HG03439 (cell line): Measurements from ENCODE around the gene TXNDC9.
"Not testable (repeated sequence)": the region's sequence is repeated elsewhere in the genome, so short reads cannot be mapped to it uniquely, and the experiment has no call there.

Source experiments
- ATAC-seq: cut with Tn5 transposase; IDR thresholded peaks from one replicate; pipeline ENCODE4 v1.9.1; 2021; ENCODE audit warnings: mild to moderate bottlenecking, moderate library complexity; ENCODE audit not compliant: unreplicated experiment

Gene TXNDC9

DNA sequence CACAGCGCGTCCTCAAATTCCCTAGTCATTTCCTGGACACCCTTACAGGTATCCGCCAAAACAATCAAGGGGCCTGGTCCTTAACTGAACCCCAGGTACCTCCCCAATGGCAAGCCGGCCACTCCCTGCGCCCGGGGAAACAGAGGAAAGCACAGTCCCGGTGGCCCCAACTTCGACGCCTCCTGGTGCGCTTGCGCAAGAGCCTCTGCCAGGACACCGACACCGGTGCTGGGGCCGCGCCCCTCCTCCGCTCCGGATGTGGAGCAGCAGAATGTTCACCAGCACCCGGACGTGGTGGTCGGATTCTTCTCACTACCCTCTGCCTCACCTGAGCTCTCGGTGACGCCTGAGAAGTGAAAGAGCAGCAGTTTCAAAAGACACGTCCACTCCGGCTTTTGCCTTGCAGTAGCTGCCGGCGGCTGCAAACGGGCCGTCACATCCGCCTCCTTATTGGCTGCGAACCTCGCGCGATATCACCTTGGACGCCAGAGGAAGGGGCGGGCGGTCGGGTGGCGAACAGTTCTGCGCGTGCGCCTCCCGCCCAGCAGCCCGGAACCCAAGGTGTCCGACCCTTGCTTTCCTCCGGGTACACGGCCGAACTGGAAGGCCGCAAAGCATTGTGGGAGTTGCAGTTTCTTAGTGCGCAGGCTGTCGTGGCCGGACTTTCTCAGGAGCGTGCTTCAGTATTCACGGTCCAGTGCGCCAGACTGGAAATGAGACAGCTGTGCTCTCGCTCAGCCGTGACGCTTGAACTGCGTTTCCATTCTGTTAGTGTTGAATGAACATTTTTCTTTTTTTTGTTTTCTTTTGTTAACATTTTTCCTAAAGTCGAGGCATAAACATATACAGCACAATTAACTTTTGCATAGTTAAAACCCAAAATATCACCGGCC lies at the start of gene TXNDC9:
TSS of gene TXNDC9 (minus strand) at position 423 of the 893 bp plus-strand sequence. CDS start 3,123 bp downstream, outside the sequence.
- peak; percentile 75 for ATAC-seq

DNA sequence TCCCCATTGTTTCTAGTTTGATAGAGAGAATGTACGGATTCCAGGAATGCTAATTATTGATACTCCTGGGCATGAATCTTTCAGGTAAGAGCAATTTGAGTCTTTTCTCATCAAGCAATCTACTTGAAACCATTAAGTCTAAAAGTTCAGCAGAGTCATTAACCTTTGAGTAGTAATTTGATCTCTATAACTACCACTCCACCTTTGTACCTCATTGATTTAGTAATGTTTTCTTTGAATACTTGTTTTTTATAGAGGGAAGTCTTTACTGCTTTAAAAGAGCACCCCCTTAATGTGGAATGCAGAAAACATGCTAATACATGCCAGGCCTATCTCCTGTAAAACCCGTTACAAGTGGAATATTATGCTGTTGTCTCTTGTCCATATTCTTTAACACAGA lies 46.0 kb upstream of the TXNDC9 start:
- no peak for ATAC-seq

DNA sequence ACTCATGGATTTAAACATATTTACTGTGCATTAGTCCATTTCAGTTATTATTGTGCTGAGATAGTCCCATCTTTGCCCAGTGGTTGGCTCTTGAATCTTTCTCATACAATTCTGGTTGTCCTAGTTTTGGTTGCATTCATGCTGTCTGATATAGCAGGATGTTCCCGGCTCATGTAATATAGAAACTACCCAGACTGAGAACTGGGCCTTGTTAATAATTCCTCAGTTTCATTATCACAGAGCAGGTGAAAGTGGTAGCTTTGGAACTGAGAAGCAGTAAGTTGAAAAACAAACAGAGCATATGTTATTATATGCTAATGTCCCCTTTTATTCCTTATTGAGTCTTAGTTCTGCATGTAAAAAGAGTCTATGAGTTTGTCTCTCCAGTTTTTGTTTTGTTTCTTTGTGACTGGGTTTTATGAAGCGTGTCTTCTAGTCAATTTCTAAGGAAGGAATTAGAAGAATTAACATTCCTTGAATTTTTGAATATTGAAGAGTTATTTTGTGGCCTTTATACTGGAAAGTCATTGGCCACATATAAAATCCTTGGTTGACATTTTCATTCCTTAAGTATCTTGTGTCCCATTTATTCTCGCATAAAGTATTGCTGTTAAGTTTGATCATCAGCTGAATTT lies 44.4 kb upstream of the TXNDC9 start:
- ATAC-seq = no peak

DNA sequence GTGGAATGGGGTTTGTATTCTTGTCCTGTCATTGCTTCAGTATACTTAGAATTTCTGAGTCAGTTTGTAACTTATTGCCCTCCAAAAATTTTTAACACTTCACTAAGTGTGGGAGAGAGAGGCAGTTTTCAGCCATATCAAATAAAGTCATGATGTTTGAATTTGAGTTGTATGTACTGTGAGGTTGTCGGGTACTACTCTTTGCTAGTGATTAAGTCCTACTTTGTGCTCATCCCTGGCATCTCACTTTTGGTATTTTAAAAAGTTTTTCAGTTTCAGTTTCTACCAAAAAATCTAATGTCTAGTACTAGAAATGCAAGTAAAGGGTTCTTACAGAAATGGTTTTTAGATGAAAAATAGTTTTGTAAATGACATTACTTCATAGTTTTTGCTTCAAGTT lies 41.7 kb upstream of the TXNDC9 start:
- ATAC-seq = no peak

DNA sequence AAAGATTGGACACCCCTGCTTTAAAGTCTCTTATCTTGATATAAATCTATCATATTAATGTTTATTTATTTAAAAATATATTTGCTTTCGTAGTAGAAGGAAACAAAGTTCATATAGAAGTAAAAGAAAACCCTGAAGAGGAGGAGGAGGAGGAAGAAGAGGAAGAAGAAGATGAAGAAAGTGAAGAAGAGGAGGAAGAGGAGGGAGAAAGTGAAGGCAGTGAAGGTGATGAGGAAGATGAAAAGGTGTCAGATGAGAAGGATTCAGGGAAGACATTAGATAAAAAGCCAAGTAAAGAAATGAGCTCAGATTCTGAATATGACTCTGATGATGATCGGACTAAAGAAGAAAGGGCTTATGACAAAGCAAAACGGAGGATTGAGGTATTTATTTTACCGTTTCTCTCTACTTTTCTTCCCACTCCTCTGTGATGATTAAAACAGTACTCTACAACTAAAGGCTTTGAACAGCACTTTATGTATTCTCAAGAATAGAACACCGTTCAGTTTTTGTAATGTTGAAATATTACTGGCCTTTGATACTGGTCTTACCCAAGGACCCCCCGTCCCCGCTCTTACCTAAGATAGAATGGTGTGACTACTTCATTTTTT lies 40.2 kb upstream of the TXNDC9 start:
- ATAC-seq = no peak

DNA sequence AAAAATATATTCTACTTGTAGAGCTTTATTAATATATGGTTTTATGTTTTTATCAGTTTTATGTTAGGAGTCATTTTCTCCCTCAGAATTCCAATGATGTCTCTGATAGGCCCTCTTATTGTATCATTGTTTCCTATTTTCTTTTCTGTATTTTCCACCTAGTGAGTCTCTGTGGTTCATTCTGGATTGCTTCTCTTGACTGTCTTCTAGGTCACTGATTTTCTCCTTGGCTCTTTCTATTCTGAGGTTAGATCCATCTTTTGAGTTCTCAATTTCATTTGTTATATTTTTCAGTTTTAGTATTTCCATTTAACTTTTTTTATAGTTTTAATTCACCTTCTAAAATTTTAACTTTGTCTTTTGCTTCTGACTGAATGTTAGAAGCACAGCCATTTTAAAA lies 38.6 kb upstream of the TXNDC9 start:
- ATAC-seq = no peak

GRCh38 chr2:99373144-99373543 lies 37.0 kb upstream of the TXNDC9 start:
- ATAC-seq = no peak

DNA sequence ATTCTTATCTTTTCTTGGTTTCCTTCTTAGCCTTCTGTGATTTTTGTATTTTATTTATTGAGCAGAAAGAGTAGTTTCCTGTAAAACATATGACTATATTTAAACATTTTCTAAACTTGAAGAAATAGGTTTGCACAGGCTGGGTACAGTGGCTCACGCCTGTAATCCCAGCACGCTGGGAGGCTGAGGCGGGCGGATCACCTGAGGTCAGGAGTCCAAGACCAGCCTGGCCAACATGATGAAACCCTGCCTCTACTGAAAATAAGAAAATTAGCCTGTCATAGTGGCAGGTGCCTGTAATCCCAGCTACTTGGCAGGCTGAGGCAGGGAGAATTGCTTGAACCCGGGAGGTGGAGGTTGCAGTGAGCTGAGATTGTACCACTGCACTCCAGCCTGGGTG lies 32.7 kb upstream of the TXNDC9 start:
- not testable (repeated sequence) for ATAC-seq

GRCh38 chr2:99365661-99366060 lies 29.5 kb upstream of the TXNDC9 start:
- ATAC-seq = no peak

DNA sequence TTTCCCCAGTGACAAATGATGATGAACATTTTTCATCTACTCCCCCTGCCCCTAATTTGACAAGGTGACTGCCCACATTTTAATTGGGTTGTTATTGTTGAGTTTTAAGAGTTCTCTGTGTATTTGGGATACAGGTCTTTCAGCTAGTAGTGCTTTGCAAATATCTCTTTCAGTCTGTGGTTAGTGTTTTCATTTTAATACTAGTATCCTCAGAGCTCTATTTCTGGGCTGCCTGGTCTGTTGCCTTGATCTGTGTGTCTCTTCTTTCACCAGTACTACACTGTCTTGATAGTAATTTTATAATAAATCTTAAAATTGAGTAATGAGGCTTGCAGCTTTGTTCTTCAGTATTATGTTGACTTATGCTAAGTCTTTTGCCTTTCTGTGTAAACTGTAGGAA lies 20.7 kb upstream of the TXNDC9 start:
- no peak for ATAC-seq

DNA sequence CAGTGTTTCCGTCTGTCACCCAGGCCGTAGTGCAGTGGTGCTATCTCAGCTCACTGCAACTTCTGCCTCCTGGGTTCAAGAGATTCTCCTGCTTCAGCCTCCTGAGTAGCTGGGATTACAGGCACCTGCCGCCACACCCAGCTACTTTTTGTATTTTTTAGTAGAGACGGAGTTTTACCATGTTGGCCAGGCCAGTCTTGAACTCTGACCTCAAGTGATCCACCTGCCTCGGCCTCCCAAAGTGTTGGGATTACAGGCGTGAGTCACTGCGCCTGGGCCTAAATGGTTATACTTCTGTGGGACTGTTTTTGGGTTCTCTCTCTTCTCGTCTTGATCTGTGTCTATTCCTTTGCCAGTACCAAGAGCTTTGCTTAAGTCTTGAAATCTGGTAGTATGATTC lies 18.7 kb upstream of the TXNDC9 start:
- ATAC-seq = not testable (repeated sequence)

DNA sequence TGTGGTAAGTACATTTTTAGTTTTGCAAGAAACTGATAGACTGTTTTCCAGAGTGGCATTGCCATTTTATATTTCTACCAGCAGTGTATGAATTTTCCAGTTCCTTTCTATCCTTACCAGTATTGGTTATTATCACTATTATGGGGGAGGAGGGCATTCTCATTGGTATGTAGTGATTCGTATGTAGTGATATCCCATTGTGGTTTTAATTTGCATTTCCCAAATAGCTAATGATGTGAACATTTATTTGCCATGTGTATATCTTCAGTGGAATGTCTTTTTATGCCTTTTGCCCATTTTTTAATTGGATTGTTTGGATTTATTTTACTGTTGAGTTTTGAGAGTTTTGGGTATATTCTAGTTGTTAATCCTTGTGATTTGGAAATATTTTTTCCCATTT lies 17.9 kb upstream of the TXNDC9 start:
- no peak for ATAC-seq

DNA sequence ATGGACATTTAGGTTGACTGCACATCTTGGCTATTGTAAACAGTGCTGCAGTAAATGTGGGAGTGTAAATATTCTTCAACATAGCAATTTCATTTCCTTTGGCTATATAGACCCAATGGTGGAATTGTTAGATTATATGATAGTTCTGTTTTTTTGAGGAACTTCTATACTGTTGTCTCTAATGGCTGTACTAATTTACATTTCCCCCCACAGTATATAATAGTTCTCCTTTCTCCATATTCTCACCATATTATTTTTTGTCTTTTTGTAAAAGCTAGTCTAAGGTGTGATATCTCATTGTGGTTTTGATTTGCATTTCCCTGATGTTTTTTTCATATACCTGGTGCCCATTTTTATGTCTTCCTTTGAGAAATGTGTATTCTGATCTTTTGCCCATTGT lies 14.1 kb upstream of the TXNDC9 start:
- no peak for ATAC-seq

- ATAC-seq = no peak
Measured at GRCh38 chr2:99348173-99348572, 12.0 kb upstream of the TXNDC9 start.

- no peak for ATAC-seq
Measured at GRCh38 chr2:99346218-99346617, 10.1 kb upstream of the TXNDC9 start.

DNA sequence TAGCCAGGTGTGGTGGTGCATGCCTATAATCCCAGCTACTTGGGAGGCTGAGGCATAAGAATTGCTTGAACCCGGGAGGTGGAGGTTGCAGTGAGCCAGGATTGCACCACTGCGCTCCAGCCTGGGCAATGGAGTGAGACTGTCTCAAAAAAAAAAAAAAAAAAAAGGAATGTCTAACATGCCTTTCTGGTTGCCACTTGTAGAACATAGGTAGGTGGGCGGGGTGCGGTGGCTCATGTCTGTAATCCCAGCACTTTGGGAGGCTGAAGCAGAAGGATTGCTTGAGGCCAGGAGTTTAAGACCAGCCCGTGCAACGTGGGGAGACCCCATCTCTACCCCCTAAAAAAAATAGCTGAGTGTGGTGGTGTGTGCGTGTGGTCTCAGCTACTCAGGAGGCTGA lies 9.3 kb upstream of the TXNDC9 start:
- not testable (repeated sequence) for ATAC-seq

- no peak for ATAC-seq
Measured at GRCh38 chr2:99342536-99342935, 6.4 kb upstream of the TXNDC9 start.

DNA sequence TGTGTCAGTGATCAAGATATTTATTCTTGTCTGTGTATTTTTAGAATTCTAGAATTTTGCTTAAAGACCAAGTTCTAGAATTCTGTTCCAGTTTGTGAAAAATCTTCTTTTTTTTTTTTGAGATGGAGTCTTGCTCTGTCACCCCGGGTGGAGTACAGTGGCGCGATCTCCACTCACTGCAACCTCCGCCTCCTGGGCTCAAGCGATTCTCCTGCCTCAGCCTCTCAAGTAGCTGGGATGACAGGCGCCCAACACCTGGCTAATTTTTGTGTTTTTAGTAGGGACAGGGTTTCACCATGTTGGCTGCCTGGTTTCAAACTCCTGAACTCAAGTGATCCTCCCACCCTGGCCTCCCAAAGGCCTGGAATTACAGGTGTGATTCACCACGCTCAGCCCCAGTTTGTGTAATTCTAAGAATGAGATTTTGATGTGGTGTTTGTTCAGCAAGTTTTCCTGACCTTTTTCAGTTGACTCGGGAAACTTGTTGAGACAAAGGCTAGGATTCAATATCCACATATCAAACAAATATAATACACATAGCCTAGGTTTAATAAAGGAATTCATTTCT lies 4.6 kb upstream of the TXNDC9 start:
- ATAC-seq = no peak

DNA sequence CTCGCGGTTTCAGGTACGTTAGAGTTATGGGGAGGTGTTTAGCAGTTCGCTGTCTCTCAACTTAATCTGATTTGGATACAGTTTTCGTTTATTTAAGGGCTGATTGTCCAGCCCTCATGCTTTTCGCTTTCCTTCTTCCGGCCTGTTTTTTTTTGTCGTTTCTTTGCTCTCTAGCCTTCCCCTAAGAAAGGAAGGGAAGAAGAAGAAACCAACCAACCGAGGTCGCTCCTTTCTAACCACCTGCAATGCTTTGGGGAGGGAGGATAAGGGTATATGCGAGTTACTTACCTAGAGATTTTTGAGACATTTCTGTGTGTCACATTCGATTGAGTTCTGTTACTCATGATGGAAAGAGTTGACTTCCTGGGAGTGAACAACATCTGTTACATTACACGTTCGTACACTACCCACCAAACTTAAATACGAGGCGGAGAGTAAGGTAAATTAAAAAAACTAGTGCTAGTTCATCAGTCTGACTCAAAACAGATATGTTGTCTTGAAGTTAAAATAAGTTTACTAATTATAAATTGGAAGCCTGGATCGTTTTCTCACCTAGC lies 2.0 kb upstream of the TXNDC9 start:
- no peak for ATAC-seq

DNA sequence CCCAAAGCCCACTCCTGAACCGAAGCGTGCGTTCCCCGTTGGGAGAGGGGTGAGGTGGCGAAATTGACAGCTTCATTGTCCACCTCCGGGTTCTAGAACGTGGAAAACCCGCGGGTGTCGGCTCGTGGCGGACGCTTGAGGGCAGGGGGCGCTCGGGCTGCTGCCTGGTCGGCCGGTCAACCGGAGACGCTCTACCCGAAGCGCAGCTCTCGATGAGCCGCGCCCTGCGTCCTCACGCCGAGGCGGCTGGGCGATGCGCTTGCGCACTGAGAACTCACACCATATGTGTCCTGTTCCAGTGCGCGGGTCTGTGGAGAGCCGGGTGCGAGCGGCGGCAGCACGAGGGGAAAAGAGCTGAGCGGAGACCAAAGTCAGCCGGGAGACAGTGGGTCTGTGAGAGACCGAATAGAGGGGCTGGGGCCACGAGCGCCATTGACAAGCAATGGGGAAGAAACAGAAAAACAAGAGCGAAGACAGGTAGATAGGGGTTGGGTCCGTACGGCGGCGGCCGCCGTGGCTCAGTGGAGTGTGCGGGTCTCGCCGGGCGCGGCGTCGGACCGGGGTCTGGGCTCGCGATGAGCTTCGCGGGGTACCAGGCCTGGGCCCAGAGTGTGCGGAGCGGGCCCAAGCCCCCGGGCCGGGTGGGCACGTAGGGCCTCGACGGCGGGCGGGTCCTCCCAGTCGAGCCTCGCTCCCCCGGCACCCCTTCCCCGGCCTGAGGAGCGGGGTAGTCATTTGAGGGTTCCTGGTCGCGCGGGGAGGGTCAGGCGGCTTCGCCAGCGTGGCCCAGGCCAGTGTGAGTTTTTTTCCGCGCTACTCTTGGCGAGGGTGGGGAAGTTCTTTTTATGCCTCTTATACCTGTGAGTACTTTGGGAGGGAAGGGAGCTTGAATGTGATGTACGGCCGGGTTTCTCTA lies 1.2 kb upstream of the TXNDC9 start, which contains the start of gene EIF5B:
TSS of gene EIF5B (plus strand) at position 277 of the 916 bp plus-strand sequence. CDS start at position 443, 166 bp downstream.
- peak; percentile 67 for ATAC-seq
